K562 (cell line): ENCODE results near the gene GLTP. TPM values are rescaled to one million over a fixed set of nuclear protein-coding genes. Genes with fewer than 3 reads are reported as not detected.

Source experiments
- IRF9 ChIP-seq: fragments of 450-650 bp; IDR thresholded peaks from 2 replicates; pipeline ENCODE4 v1.6.1; 2016; ENCODE audit warnings: missing biosample characterization, missing genetic modification characterization
- KLF16 ChIP-seq: IDR thresholded peaks from 2 replicates; pipeline ENCODE4 v1.6.1; 2016; ENCODE audit warnings: antibody characterized with exemption
- MTF1 ChIP-seq: fragments of 250-450 bp; sonication (Bioruptor Pico); IDR thresholded peaks from 2 replicates; pipeline ENCODE4 v1.9.0; 2021; ENCODE audit warnings: moderate library complexity, mild to moderate bottlenecking, inconsistent platforms, borderline replicate concordance
- NFIX ChIP-seq: fragments of 250-450 bp; sonication (Bioruptor Pico); IDR thresholded peaks from 2 replicates; pipeline ENCODE4 v1.4.0; 2020; ENCODE audit warnings: low read depth, mild to moderate bottlenecking, moderate library complexity
- POLR2A ChIP-seq: fragments of 450-650 bp; conservative IDR thresholded peaks from 2 replicates; pipeline ENCODE4 v1.6.1; 2016
- PRDM10 ChIP-seq: fragments of 450-650 bp; IDR thresholded peaks from 2 replicates; pipeline ENCODE4 v1.6.1; 2018; ENCODE audit not compliant: partially characterized antibody
- ZBTB5 ChIP-seq: fragments of 450-650 bp; IDR thresholded peaks from 2 replicates; pipeline ENCODE4 v1.6.1; 2017; ENCODE audit warnings: antibody characterized with exemption
- ZKSCAN1 ChIP-seq: fragments of 150-350 bp; IDR thresholded peaks from 2 replicates; pipeline ENCODE4 v1.6.1; 2016; ENCODE audit warnings: low read depth, low read length
- ZNF184 ChIP-seq: sonication (generic); formaldehyde crosslinking; IDR thresholded peaks from 2 replicates; pipeline ENCODE4 v1.5.0; 2020; ENCODE audit warnings: missing genetic modification reagents
- ZNF318 ChIP-seq, 2 experiments: fragments of 450-650 bp; IDR thresholded peaks; 2 replicates each; pipeline ENCODE4 v1.6.1; 2016; ENCODE audit warnings: mild to moderate bottlenecking in 2 of 2, borderline replicate concordance in 1 of 2, low read depth in 1 of 2, moderate library complexity in 1 of 2
- ZNF699 ChIP-seq: fragments of 250-450 bp; sonication (Bioruptor Pico); IDR thresholded peaks from 2 replicates; pipeline ENCODE4 v1.8.0; 2021; ENCODE audit warnings: mild to moderate bottlenecking, moderate library complexity; ENCODE audit not compliant: insufficient replicate concordance
- polyA plus RNA-seq, 8 experiments: library from polyadenylated mRNA; depleted of rRNA in 4 of 8; stranded (reverse) in 5 of 8; unstranded in 3 of 8; fragments of >200 nt; fragmentation: Nextera tagmentation in 2 of 8; fragmentation: Illumina TruSeq in 1 of 8; extraction: Ambion mirVana in 2 of 8; extraction: Trizol in 1 of 8; gene quantifications; 2 replicates each; pipeline versions ENCODE4 v1.2.1 to v1.2.3, GENCODE V29; 2011 to 2014; ENCODE audit warnings: inconsistent platforms in 1 of 8, missing spikeins in 1 of 8
- total RNA-seq, 7 experiments: library from RNA; depleted of rRNA in 6 of 7; stranded (reverse); fragments of >200 nt in 6 of 7; fragmentation: Illumina TruSeq in 2 of 7; extraction: Trizol in 2 of 7; gene quantifications; 2 replicates each; pipeline versions ENCODE4 v1.2.1 to v1.2.3, GENCODE V29; 2011 to 2021; ENCODE audit warnings: low replicate concordance in 1 of 7

The GLTP gene
- total and polyA plus RNA-seq, 9 of the 15 experiments (the other 6 are each of a cell fraction or from before 2014, with no cell fraction given) = 4.4 to 8.3 (median 6.1) TPM

- TF ChIP-seq PRDM10 (peak; percentile 72), ZNF699 (CRISPR knock-in tag) (no peak), POLR2A (no peak), NFIX (CRISPR knock-in tag) (no peak), ZKSCAN1 (no peak), ZNF318 (IDR thresholded peaks at IDR 0.05; ENCODE audit: borderline replicate concordance in 1 of 2, low read depth in 1 of 2) (0 out of 4 replicates have a peak, but pooled peaks of 1 of the 2 experiments have one; percentile 39), KLF16 (no peak), ZNF184 (CRISPR knock-in tag) (no peak), ZBTB5 (no peak), IRF9 (tag) (no peak), MTF1 (CRISPR knock-in tag) (no peak)
These were observed 8.1 kb upstream of the GLTP start (continued) for GRCh38 chr12:109888179-109889020.
